NCI-H82 treated with DMSO at 0.1 percent for 48 hours (cell line): ENCODE data around the gene LRRC32.
A peak's percentile ranks its signal among the peaks of the same experiment; 100 is the strongest.

Source experiments
- DNase-seq: peaks from one replicate; lab custom pipeline; 2025; ENCODE audit not compliant: unreplicated experiment; lab: John Stamatoyannopoulos, UW

LRRC32 gene

DNA sequence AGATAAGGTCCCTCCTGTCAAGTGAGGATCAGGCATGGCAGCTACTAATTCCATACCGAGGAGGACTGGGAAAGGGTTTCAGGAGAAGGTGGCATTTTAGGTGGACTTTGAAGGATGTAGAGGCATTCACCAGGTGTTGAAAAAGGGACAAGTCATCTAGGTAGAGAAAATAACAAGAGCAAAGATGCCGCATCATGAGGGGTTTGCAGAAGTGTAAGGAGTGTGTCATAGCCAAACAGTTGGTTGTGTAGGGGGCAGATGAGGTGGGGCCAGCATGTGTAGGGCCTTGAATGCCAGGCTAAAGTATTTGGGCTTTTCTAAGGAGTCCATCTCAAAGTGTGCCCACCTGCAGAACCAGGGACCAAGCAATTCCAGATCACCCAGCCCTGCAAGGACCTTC lies 11.6 kb upstream of the LRRC32 start:
- no peak for DNase-seq

GRCh38 chr11:76680518-76681425 lies 10.2 kb upstream of the LRRC32 start:
- DNase-seq: peak; percentile 19

DNA sequence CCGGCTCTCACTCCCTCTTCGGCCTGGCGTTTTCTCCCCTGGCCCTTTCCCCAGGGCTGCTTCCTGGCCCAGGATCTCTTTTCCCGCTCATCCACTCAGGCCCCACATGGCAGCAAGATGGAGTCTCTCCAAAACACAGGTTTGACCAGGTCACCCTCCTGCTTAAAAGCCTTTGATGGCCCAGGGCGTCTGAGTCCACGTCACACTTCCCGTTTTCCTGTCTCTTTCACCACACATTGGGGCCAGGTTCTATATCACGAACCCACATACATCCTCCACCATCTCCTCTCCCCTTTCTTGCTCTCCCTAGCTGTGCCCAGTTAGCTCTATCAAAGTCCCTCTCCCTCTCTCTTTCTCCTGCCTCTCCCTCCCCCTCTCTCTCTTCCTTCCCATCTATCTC lies 7.8 kb upstream of the LRRC32 start:
- DNase-seq: no peak

DNA sequence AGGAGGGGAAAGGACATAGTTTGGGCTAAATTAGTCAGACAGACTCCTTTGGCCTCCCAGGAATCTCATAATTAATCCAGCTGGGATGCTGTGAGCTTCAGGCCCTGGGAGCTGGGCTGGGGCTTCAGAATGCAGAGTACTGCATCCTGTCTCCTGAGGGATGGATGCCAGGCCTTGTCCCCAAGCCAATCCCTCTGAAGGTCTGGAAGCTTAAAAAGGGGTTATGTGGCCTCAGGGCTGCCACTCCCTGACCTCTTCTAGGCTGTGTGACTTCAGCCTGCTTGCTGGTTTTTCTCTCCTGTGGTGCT lies 6.9 kb upstream of the LRRC32 start:
- DNase-seq: no peak

- DNase-seq: no peak
Observed at GRCh38 chr11:76676636-76677457, 6.3 kb upstream of the LRRC32 start.

GRCh38 chr11:76674517-76675400 lies 4.2 kb upstream of the LRRC32 start:
- DNase-seq: no peak

GRCh38 chr11:76673176-76674142 lies 2.9 kb upstream of the LRRC32 start:
- DNase-seq: no peak

DNA sequence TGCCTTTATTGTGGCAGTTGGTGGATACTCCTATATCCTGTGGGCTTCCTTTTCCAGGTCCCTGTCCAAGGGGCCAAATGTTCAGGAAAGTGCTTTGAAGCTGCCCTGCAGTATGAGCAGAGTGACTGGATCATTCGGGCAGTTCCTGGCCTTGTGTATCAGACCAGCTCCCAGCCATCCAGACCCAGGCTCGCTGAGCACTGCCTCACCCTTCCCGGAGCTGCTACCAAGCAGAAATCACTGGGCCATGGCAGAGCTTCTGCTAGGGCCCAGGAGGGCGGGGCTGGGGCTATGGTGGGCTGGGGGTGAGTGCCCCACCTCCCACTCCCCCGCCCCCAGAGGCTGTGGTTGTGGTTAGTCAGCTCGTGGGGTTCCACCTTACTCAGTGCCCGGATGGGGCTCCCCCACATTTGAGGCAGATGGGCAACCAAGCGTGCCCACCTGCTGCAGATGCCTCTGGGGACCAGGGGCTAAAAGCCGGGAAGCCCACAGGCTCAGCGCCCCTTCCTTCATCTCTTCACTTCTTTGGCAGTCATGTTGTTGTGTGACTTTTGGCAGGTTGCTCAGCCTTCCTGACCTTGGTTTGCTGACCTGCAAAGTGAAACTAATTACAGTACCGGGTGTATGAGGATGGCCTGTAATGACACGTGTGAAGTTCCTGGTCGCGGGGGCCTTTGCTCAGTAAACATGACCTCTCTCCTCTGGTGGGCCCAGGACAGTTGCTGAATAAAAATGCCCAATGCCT lies 2.1 kb upstream of the LRRC32 start:
- DNase-seq: no peak

DNA sequence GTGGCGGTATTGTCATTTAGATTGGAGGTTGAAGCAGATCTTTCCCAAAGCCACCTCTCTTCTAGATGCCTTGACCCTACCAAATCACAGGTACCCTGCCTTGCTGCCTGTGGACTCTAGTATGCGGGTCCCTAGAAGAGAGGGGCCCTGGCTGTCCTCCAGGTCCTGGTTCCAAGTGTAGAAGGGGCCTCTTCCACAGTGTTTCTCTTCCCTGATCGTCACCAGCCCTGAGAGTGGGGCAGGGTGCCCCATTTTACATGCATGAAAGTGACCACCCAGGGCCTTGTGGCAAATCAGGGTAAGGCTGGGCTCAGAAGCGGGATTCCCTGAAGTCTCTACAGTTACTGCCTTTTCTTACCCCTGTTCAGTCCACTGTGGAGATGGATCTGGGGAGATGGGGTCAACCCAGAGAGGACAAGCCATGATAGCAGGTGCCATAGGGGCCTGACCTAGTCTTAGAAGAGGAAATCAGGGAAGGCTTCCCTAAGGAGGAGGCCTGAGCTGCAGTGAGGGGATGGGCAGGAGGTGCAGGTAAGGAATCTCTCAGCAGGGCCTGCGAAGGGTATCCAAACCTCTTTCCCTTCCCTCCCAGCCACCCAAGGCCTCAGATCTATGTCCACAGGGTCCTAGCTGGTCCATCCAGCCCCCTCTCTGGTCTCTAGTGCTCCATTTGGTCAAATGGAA lies 1.2 kb upstream of the LRRC32 start:
- no peak for DNase-seq

- DNase-seq: no peak
Observed at GRCh38 chr11:76671237-76671592, 668 bp upstream of the LRRC32 start.

DNA sequence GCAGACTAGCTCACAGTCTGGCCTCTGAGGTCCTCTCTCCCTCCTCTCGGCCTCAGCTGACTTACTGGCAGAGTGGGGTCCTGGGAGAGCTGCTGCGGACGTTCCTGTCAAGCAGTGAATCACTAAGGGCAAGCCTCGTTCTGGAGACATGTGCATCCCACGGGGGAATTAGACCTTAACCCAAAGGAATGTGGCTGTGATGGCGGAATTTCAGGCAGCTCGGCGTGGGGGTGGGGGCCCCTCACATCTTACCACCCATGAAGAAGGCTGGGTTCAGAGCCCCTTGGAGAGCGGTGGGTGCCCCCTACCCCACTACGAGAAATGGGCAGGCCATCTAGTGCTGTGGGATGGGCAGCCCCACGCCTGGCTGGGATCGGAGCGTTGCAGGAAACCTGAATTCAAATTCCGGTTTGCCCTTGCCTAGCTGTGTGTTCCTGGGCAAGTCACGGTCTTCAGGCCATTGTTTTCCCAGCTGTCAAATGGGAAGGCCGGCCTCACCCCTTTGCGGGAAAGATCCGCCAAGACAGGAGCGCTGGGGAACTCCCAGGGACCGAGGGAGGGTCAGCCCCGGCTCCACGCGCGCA lies 554 bp downstream of the LRRC32 start:
- DNase-seq: no peak

DNA sequence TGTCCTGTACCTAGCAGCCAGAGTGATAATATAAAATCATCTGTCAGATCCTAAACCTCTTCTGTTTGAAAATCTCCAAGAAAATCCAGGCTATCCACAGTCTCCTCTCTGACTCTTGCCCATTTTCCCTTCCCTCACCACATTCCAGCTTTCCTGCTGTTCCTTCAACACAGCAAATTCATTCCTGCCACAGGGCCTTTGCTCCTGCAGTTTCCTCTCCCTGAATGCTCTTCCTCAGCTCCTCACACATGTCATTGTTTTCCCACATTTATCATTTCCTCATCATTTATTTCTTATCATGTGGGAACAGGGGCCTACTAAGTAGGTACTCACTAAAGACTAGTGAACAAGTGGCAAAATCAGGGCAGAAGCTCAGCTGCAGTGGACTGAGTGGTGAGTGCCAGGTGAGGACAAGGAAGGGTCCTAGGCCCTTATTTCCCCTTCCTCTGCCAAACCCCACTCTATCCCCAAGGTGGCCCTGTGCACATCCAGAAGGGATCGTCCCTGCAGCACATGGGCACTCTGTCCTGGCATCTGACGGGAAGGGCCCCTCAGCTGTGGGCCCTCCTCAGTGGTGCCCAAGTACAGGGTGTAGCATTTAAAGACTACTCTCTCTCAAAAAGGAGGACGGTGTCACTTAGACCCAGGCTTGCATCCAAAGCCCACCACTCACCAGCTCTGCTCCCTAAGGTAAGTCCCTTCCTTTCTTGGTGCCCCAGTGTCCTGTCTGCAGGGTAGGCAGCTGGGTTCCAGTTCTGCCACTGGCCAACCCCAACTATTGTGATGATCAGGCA lies 2.0 kb downstream of the LRRC32 start:
- no peak for DNase-seq

DNA sequence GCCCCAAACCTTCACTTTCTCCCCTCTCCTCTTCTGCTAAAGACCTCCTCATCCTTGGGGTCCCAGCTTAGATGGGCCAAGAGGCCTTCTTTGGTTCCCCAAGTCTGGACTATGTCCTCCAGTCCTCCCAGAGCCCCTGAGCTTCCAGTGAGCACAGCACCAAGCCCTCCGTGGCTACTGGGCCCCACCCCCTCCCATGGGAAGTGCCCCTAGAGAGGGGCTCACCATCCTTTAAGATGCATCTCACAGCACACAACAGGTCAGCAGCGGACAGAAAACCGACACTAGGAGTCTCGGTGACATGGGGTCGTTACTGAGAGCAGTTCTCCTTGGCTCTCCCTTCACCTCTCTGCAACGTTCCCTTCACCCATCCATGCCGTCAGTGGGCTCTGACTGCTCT lies 2.7 kb downstream of the LRRC32 start:
- DNase-seq: no peak

GRCh38 chr11:76667271-76667818 lies 3.2 kb downstream of the LRRC32 start:
- no peak for DNase-seq

- no peak for DNase-seq
Observed at GRCh38 chr11:76666830-76667229, 3.7 kb downstream of the LRRC32 start.

- no peak for DNase-seq
Observed at GRCh38 chr11:76666408-76666807, 4.1 kb downstream of the LRRC32 start.

DNA sequence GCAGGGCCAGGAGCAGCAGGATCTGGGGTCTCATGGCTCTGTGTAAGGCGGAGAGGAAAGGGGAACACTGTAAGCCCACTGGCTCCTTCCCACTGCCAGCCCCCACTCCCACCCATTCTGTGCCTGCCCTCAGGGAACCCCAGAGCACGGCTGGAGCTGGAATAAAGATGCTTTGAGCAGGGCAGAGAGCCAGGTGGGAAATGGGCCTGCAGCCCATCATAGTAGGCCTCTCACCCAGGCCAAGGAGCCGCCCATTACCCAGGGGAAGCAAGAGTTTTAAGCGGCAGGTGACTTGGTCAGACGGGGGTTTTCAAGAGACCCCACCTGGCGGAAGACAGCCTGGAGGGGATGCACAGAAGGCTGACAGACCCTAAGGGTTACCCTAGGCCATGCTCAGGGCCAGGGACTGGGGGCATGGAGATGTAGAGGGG lies 4.6 kb downstream of the LRRC32 start:
- no peak for DNase-seq

- DNase-seq: no peak
Observed at GRCh38 chr11:76665172-76665571, 5.4 kb downstream of the LRRC32 start.
